Adrenal gland (tissue), 12 donors: ENCODE measurements around the gene CAMSAP1. TPM values are rescaled to one million over a fixed set of nuclear protein-coding genes. Genes with fewer than 3 reads are reported as not detected.
"Not testable (repeated sequence)": the region's sequence is repeated elsewhere in the genome, so short reads cannot be mapped to it uniquely, and the experiment has no call there.

ENCODE experiments used
- DNase-seq, 7 donors: peaks; one replicate each; pipeline ENCODE4 v3.0.0-alpha.2; 2019 to 2020
- H3K27ac ChIP-seq, 5 donors: fragments of 200-600 bp; sonication (generic) in 4 of 5; 1 replicate in 3 of 5; 2 replicates in 2 of 5; pipeline versions ENCODE4 v1.5.1 to v1.8.0; 2016 to 2020; ENCODE audit warnings: mild to moderate bottlenecking in 1 of 5
- H3K27me3 ChIP-seq: fragments of 200-600 bp; 2 replicates; pipeline ENCODE4 v1.8.0; 2021
- H3K36me3 ChIP-seq, 2 donors: fragments of 200-600 bp; replicated peaks in 1 of 2; 1 replicate in 1 of 2; 2 replicates in 1 of 2; pipeline versions ENCODE4 v1.5.1 to v1.8.0; 2018 to 2022
- H3K4me1 ChIP-seq, 2 donors: fragments of 200-600 bp; replicated peaks in 1 of 2; 1 replicate in 1 of 2; 2 replicates in 1 of 2; pipeline versions ENCODE4 v1.5.1 to v1.8.0; 2018 to 2021
- H3K4me3 ChIP-seq, 4 donors: fragments of 200-600 bp; sonication (generic) in 3 of 4; one replicate each; pipeline ENCODE4 v1.5.1; 2016 to 2018
- H3K9me3 ChIP-seq, 3 donors: fragments of 200-600 bp; sonication (generic) in 1 of 3; replicated peaks in 1 of 3; 1 replicate in 2 of 3; 2 replicates in 1 of 3; pipeline versions ENCODE4 v1.5.1 to v1.8.0; 2016 to 2021
- POLR2A ChIP-seq, 2 donors: fragments of 450-650 bp; IDR thresholded peaks; one replicate each; pipeline ENCODE4 v1.6.1; 2017; ENCODE audit warnings: antibody characterized with exemption in 2 of 2, mild to moderate bottlenecking in 2 of 2, moderate library complexity in 1 of 2
- WGBS, 4 donors: extraction: QIAGEN DNeasy Blood & Tissue Kit in 2 of 4; methylation state at CpG; one replicate each; pipeline versions ENCODE4 v1.1.5 to v1.1.7; 2013 to 2017; 5-methylcytosine and 5-hydroxymethylcytosine counted together
- intact Hi-C, 2 donors: fragments of 100-400 bp; cut with DNase I; formaldehyde crosslinking; loops; one replicate each; pipeline versions ENCODE4 v1.14.1 to v1.15.0; 2022 to 2023
- polyA plus RNA-seq, 3 donors: library from polyadenylated mRNA; stranded (reverse); fragments of 200-250 nt in 2 of 3; fragments of 350-450 nt in 1 of 3; fragmentation: Illumina TruSeq in 1 of 3; extraction: RNeasy Lipid Tissue Mini Kit (QIAGEN cat#74804) in 1 of 3; gene quantifications; one replicate each; pipeline ENCODE4 v1.2.3, GENCODE V29; 2013 to 2014
- total RNA-seq, 9 donors: library from RNA; depleted of rRNA in 4 of 9; stranded (reverse); fragments of >200 nt in 4 of 9; fragments of 120-200 nt in 1 of 9; fragmentation: NEBNext Ultra II Directional in 1 of 9; extraction: Animal tissue kit (Norgen Biotek cat#: 25700) in 1 of 9; gene quantifications; one replicate each; pipeline versions ENCODE4 v1.1.0 to v1.2.4, GENCODE V29; 2013 to 2023
- TF ChIP-seq, protein P1 (sequence below), 6 experiments: fragments of 450-650 bp in 4 of 6; fragments of 200-600 bp in 2 of 6; sonication (generic) in 1 of 6; IDR thresholded peaks; 1 replicate in 5 of 6; 2 replicates in 1 of 6; pipeline versions ENCODE4 v1.5.1 to v1.8.0; 2016 to 2021; ENCODE audit warnings: antibody characterized with exemption in 6 of 6, mild to moderate bottlenecking in 2 of 6, moderate library complexity in 1 of 6
- donor health status: healthy with polysubstance abuse.
- donor health status: Bipolar disorder and iron deficiency.
- donor health status: DM: yes; HTN: yes; CAD: no.
- donor health status: DM: no; HTN: no; CAD: no.
- donor health status: DM: no; HTN: no; CAD: no.
- donor health status: DM: yes; HTN: yes; CAD: no.

CAMSAP1 gene
- total and polyA plus RNA-seq, 12 donors: 4.6 to 108 (median 27.0) TPM

DNA sequence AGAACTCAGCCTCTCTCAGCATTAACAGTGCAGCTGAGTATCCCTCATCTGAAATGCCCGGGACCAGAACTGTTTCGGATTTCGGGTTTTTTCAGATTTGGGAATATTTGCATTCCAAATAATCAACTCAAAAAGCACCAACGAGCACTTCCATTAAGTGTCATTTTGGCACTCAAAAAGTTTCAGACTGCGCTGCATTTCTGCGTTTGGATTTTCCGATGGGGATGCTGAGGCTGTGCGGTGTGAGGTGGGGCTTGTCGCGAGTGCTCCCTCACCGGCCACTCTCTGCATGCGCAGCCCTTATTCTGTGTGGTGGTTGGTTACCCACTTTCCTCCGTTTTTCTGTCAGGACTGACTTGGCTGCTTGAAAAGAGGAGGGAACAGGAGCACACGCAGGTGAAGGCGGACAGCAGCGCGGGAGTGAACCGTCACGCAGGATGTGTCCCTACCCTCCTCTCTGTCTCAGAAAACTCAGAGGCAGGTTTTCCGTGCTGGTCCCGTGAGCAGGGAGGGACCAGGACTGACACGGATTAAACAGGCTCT, 45.4 kb upstream of the CAMSAP1 start:
- Histone ChIP-seq H3K27me3 (no peaks in the 10 kb centered on the region), H3K4me1 (no peaks in the 10 kb centered on the region), H3K9me3 (no peaks in the 10 kb centered on the region), H3K36me3 (peaks cover 0 to 30% of the 10 kb centered on the region in 2 donors), H3K27ac (no peak overlapping the region), H3K4me3 (no peak overlapping the region)
- DNase-seq: no peak
- intact Hi-C loops: no loop called here
- WGBS, 4 donors: 92 to 97% (median 94%) methylated on average over 22 of the region's 22 CpGs
- no peak for TF ChIP-seq POLR2A (IDR thresholded peaks at IDR 0.05)
- TF ChIP-seq, protein P1, sequence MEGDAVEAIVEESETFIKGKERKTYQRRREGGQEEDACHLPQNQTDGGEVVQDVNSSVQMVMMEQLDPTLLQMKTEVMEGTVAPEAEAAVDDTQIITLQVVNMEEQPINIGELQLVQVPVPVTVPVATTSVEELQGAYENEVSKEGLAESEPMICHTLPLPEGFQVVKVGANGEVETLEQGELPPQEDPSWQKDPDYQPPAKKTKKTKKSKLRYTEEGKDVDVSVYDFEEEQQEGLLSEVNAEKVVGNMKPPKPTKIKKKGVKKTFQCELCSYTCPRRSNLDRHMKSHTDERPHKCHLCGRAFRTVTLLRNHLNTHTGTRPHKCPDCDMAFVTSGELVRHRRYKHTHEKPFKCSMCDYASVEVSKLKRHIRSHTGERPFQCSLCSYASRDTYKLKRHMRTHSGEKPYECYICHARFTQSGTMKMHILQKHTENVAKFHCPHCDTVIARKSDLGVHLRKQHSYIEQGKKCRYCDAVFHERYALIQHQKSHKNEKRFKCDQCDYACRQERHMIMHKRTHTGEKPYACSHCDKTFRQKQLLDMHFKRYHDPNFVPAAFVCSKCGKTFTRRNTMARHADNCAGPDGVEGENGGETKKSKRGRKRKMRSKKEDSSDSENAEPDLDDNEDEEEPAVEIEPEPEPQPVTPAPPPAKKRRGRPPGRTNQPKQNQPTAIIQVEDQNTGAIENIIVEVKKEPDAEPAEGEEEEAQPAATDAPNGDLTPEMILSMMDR (IDR thresholded peaks at IDR 0.05): no peak

DNA sequence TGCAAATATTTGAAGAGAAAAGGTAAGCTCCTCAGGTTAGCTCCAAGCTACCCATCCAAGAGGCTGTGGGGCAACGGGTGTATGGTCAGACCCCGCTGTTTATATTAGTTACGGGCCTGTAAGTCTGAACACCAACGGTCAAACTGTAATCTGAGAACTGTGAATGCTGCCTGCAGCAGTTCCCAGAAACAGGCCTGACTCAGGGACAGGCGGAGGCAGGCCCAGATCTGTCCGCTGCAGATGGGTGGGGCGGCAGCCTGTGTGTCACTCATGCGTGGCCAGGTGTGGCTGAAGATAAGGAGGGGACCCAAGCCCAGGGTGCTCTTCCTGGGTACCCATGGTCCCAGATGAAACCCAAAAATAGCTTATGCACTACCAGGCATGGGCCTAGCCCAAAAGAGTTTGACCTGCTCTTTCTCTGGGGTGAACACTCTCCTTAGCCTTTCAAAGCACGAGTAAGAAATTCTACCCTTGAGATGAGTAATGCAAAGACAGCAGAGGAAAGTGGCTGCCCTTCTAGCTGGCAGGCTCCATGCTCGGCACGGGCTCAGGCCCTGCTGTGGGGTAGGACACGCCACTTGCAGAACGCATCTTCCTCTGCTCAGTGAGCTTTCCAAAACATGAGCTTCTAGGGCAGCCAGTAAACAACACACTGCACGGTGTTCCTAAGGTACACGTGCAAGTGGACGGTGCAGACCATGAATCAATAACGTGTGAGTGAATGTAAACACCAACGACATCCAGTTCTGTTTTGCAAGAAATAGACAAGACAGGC, 44.7 kb upstream of the CAMSAP1 start:
- no peaks in the 10 kb centered on the region for H3K4me1 ChIP-seq
- TF ChIP-seq, protein P1 (IDR thresholded peaks at IDR 0.05): no peak
- TF ChIP-seq POLR2A (IDR thresholded peaks at IDR 0.05): no peak
- no peaks in the 10 kb centered on the region for H3K27me3 ChIP-seq
- H3K4me3 ChIP-seq: no peak overlapping the region
- 71 to 86% (median 80%) methylated on average over 15 to 18 of the region's 18 CpGs for WGBS, 4 donors
- intact Hi-C loops: no loop called here
- peak in 1 of 7 donors; percentile 45 for DNase-seq
- no peaks in the 10 kb centered on the region for H3K9me3 ChIP-seq
- H3K36me3 ChIP-seq: peaks cover 0 to 35% of the 10 kb centered on the region in 2 donors
- no peak overlapping the region for H3K27ac ChIP-seq

DNA sequence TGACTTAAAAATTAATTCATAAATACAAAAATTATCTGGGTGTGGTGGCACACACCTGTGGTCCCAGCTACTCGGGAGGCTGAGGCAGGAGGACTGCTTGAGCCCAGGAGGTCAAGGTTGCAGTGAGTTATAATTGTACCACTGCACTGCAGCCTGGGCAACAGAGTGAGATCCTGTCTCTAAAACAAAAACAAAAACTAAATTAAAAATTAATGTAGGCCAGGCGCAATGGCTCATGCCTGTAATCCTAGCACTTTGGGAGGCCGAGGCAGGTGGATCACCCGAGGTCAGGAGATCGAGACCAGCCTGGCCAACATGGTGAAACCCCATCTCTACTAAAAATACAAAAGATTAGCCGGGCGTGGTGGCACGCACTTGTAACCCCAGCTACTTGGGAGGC, 44.0 kb upstream of the CAMSAP1 start:
- intact Hi-C loops: not testable (repeated sequence)
- peaks cover 0 to 42% of the 10 kb centered on the region in 2 donors for H3K36me3 ChIP-seq

DNA sequence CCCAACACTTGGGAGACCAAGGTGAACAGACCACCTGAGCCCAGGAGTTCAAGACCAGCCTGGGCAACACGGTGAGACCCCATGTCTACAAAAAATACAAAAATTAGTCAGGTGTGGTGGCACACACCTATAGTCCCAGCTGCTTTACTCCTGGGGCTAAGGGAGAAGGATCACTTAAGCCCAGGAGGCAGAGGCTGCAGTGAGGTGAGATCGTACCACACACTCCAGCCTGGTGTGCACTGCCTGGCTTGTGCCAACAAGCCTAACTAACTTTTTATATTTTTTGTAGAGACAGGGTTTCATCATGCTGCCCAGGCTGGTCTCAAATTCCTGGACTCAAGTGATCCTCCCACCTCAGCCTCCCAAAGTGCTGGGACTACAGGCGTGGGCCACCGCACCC, 43.5 kb upstream of the CAMSAP1 start:
- WGBS, 4 donors: 97 to 99% (median 99%) methylated on average over 4 of the region's 4 CpGs
- H3K36me3 ChIP-seq: peaks cover 0 to 47% of the 10 kb centered on the region in 2 donors
- H3K4me1 ChIP-seq, H3K27ac ChIP-seq, intact Hi-C loops, H3K4me3 ChIP-seq, H3K9me3 ChIP-seq, DNase-seq, H3K27me3 ChIP-seq: not testable (repeated sequence)

More for the DNA sequence above, 44.0 kb upstream of the CAMSAP1 start:
- H3K27ac ChIP-seq, H3K27me3 ChIP-seq, H3K4me3 ChIP-seq, H3K4me1 ChIP-seq, DNase-seq, H3K9me3 ChIP-seq: not testable (repeated sequence)
- 92 to 96% (median 95%) methylated on average over 8 of the region's 8 CpGs for WGBS, 4 donors

DNA sequence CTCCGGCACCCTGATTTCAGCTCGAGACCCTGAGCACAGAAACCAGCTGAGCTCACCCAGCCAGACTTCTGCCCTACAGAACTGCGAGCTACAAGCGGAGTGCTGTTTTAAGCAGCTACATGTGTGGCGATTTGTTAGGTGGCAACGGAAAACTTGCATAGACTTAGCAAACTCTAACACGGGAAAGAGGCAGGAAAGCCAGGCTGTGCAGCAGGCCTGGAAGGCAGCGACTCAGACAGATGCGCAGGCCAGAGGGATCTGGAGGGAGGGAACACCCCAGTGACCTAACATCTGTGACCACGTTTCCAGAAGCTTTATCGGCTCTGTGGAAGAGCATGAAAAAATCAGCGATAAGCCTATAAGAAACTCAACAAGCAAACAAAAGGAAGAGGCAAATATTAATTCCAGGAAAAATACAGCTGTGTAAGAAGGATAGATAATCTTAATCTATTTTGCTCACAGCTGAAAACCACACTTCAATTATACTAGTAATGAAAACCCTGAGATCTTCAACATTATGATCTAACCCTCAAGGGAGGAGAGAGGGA, 42.9 kb upstream of the CAMSAP1 start:
- no peak overlapping the region for H3K4me3 ChIP-seq
- no peaks in the 10 kb centered on the region for H3K9me3 ChIP-seq
- intact Hi-C loops: no loop called here
- no peak for DNase-seq
- no peaks in the 10 kb centered on the region for H3K4me1 ChIP-seq
- no peak overlapping the region for H3K27ac ChIP-seq
- peaks cover 0 to 53% of the 10 kb centered on the region in 2 donors for H3K36me3 ChIP-seq
- TF ChIP-seq POLR2A (IDR thresholded peaks at IDR 0.05): no peak
- TF ChIP-seq, protein P1 (IDR thresholded peaks at IDR 0.05): no peak
- H3K27me3 ChIP-seq: no peaks in the 10 kb centered on the region
- 90 to 94% (median 92%) methylated on average over 11 to 12 of the region's 12 CpGs for WGBS, 4 donors
